Activated T-cell treated with anti-CD3 and anti-CD28 coated beads, Interleukin-2, amount 50 U/mL, for 48 hours (primary cell): ENCODE data around the gene TMEM213.
"Not testable (repeated sequence)": the region's sequence is repeated elsewhere in the genome, so short reads cannot be mapped to it uniquely, and the experiment has no call there.

ENCODE experiments used
- DNase-seq, 2 experiments: peaks; one replicate each; pipeline ENCODE4 v3.0.0-alpha.2; 2020

The TMEM213 gene

GRCh38 chr7:138798836-138799235 is 1.0 kb downstream of the TMEM213 start:
- no peak for DNase-seq

- DNase-seq, result no peak
Measured at GRCh38 chr7:138799336-138800000, 1.7 kb downstream of the TMEM213 start.

- DNase-seq, result no peak
Measured at GRCh38 chr7:138801256-138801655, 3.5 kb downstream of the TMEM213 start.

- DNase-seq, result no peak
Measured at GRCh38 chr7:138802706-138803105, 4.9 kb downstream of the TMEM213 start.

GRCh38 chr7:138804618-138805017 is 6.8 kb downstream of the TMEM213 start:
- DNase-seq, result no peak

DNA sequence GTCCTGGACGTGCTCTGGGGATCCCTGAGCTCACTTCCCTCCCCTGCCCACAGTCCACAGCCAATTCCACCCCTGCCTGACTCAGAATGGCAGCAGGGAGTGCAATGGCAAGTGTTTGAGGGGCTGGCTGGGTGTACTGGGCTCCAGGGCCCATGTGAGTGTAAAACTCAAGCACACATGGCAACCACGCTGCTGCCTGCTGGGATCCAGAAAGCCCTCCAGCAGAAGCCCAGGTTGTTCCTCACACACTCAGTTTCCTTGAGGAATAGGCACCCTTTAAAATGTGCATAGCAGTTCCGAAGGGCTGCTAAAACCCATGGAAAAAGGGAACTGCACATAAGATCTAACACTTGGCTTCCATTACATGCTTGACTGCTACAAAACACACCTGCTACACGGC is 11.6 kb downstream of the TMEM213 start:
- DNase-seq, result no peak

DNA sequence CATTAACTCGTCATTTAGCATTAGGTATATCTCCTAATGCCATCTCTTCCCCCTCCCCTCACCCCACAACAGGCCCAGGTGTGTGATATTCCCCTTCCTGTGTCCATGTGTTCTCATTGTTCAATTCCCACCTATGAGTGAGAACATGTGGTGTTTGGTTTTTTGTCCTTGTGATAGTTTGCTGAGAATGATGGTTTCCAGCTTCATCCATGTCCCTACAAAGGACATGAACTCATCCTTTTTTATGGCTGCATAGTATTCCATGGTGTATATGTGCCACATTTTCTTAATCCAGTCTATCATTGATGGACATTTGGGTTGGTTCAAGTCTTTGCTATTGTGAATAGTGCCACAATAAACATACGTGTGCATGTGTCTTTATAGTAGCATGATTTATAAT is 13.5 kb downstream of the TMEM213 start:
- not testable (repeated sequence) for DNase-seq

DNA sequence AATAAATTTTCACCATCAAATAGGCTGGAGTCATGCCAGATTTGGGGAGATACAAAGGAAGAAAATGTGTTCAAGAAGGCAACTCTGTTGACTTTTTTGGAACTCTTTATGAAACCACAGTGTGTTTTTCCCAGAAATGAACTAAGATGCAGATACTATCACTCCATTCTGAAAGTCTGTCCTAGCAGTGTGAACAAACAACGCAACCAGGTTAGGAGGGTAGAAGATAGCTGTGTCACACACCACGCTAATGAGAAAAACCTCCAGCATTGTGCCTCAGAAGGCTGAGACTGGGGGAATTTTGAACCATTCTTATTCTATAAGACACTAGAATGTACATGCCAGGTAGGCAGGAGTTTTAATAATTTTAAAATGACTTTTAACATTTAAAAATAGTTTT is 16.2 kb downstream of the TMEM213 start:
- DNase-seq, result no peak

GRCh38 chr7:138814816-138815332 is 17.1 kb downstream of the TMEM213 start:
- no peak for DNase-seq

- no peak for DNase-seq
Measured at GRCh38 chr7:138816650-138817049, 18.9 kb downstream of the TMEM213 start.

- no peak for DNase-seq
Measured at GRCh38 chr7:138819625-138820024, 21.8 kb downstream of the TMEM213 start.

GRCh38 chr7:138821912-138822311 is 24.1 kb downstream of the TMEM213 start:
- DNase-seq, result no peak

- DNase-seq, result no peak
Measured at GRCh38 chr7:138822867-138823535, 25.2 kb downstream of the TMEM213 start.

GRCh38 chr7:138825049-138825721 is 27.4 kb downstream of the TMEM213 start:
- DNase-seq, result no peak

DNA sequence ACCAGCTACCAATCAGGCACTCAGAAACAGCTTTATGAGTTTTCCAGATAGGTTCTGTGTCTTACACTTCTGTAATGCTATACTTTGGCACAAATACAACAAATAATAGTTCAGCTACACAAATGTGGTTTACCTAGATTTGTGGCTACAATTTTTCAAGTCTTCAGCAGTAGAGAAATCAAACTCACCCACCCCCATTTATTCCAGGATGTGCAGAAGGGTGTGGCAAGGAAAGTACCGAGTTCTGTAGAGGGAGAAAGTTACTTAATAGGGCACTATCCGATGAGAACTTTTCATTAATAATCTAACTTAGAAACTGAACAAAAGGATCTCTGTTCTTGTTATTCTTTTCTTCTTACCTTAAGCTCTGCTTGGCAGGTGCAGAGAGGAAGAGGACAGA is 30.5 kb downstream of the TMEM213 start:
- no peak for DNase-seq

DNA sequence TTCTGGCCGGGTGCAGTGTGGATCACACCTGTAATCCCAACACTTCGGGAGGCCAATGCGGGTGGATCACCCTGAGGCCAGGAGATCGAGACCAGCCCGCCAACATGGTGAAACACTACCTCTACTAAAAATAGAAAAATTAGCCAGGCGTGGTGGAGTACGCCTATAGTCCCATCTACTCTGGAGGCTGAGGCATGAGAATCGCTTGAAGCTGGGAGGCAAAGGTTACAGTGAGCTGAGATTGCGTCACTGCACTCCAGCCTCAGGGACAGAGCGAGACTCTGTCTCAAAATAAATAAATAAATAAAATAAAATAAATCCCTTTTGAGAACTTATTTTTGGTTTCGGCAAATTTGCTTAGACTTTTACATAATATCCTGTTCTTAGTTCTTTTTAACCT is 31.5 kb downstream of the TMEM213 start:
- DNase-seq, result no peak

- DNase-seq, result no peak
Measured at GRCh38 chr7:138832966-138833365, 35.2 kb downstream of the TMEM213 start.

DNA sequence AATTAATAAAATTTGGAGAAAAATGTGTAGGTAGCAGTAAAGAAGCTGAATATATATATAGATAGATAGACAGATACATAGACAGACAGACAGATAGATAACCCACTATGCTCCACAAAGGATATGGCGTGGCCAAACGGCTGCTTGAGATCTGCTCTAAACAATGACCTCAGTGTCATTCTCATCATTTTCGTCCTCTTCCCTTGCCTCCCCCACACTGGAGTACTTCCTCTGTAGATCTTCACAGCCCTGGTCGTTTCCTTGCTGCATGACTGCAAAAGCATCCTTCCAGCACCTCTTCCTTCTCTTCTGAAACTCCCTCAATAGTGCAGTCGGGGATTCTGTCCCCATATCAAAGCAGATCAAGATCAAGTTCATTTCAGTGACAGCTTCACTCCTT is 35.8 kb downstream of the TMEM213 start:
- DNase-seq, result no peak

DNA sequence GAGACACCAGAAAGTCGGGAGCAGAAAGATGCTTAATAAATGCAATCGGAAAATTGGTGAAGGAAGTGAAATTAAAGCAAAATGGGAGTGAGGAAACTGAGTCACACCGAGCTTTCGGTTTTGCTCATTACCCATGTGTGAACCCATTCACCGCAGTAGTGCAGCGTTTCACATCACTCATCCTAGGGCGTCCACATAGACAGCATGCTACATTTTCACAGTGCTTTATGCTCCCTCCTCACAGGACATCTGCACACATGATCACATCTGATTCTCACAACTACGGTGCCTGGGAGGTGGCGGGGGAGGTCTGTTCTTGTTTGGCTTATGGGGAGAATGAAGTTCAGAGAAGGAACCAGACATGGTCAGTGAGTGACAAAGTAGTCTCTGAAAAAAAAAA is 36.8 kb downstream of the TMEM213 start:
- DNase-seq, result peak; percentile 30 to 41

DNA sequence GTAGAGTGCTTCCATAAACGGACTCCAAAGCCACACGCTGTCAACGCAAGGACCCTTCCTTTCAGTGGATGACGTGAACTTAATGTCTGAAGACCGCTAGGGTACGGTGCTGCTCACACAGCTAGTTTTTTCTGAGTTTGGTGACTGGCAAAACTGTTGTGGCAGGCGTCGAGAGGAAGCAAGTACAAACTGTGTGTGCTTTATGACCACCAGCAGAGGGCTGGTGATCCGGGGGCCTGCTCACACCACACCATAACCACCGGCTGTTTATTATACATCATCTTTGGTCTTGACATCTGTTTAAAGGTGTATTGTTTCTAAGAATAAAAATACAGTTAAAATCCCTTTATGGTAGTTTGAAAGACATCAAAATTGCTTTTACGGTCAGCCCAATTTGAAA is 37.3 kb downstream of the TMEM213 start:
- DNase-seq, result no peak

GRCh38 chr7:138837627-138838026 is 39.8 kb downstream of the TMEM213 start:
- no peak for DNase-seq

- no peak for DNase-seq
Measured at GRCh38 chr7:138838166-138838565, 40.4 kb downstream of the TMEM213 start.

GRCh38 chr7:138842111-138842510 is 44.3 kb downstream of the TMEM213 start:
- DNase-seq, result no peak
